HepG2 (cell line): ENCODE results near the gene ERVMER34-1. TPM values are rescaled to one million over a fixed set of nuclear protein-coding genes. Genes with fewer than 3 reads are reported as not detected.

Experiments used
- ATAC-seq: fragments of 200-7000 bp; cut with Tn5 transposase; 3 replicates; pipeline ENCODE4 v1.9.1; 2020; ENCODE audit warnings: mild to moderate bottlenecking, moderate library complexity
- BruUV-seq: library from RNA; stranded (reverse); fragments of 400-500 nt; replicated peaks from 2 replicates; lab custom pipeline; 2021; lab: Mats Ljungman, UMichigan
- CTCF ChIA-PET: fragments of 300-600 bp; formaldehyde crosslinking; extraction: SDS; loops from one replicate; lab custom pipeline; 2021; ENCODE audit warnings: low total read pairs, inconsistent platforms, low intra/inter-chr PET ratio; lab: Yijun Ruan, JAX
- POLR2A ChIA-PET: fragments of 350-600 bp; sonication (Branson Sonifier 250); formaldehyde crosslinking; loops from one replicate; lab custom pipeline; 2020; ENCODE audit warnings: antibody characterized with exemption, inconsistent platforms; lab: Yijun Ruan, JAX
- DNase-seq: peaks from one replicate; pipeline ENCODE4 v3.0.0-alpha.2; 2015; ENCODE audit warnings: low spot score
- FAIRE-seq: peaks from 3 replicates; lab custom pipeline; 2011; peaks lifted over from hg19 to GRCh38; lab: Jason Lieb, UNC
- H2AFZ ChIP-seq: one replicate; pipeline ENCODE4 v1.6.1; 2011; ENCODE audit warnings: low read length, inconsistent platforms
- H3K27ac ChIP-seq: fragments of 300-600 bp; 3 replicates; pipeline ENCODE4 v1.8.0; 2011; ENCODE audit warnings: mixed run types, mild to moderate bottlenecking, mixed read lengths, low read length, inconsistent platforms; ENCODE audit not compliant: insufficient read depth; ENCODE audit errors: extremely low read length
- H3K27me3 ChIP-seq, 2 experiments: fragments of 200-600 bp in 1 of 2; 2 replicates in 1 of 2; 3 replicates in 1 of 2; pipeline versions ENCODE4 v1.6.0 to v1.8.0; 2011; ENCODE audit warnings: low read length in 2 of 2, mild to moderate bottlenecking in 2 of 2, moderate library complexity in 2 of 2, inconsistent platforms in 1 of 2; ENCODE audit not compliant: insufficient read depth in 2 of 2, control insufficient read depth in 1 of 2
- H3K36me3 ChIP-seq, 2 experiments: fragments of 200-600 bp in 1 of 2; replicated peaks in 1 of 2; 2 replicates in 1 of 2; 3 replicates in 1 of 2; pipeline versions ENCODE4 v1.5.1 to v1.8.0; 2011; ENCODE audit warnings: low read length in 2 of 2, inconsistent platforms in 1 of 2; ENCODE audit not compliant: insufficient read depth in 2 of 2, control insufficient read depth in 1 of 2
- H3K4me1 ChIP-seq: 2 replicates; pipeline ENCODE4 v1.5.1; 2012; ENCODE audit warnings: low read length, inconsistent platforms; ENCODE audit not compliant: insufficient read depth
- H3K4me2 ChIP-seq: 2 replicates; pipeline ENCODE4 v1.6.0; 2011; ENCODE audit warnings: low read depth, low read length, inconsistent platforms
- H3K4me3 ChIP-seq, 3 experiments: fragments of 200-600 bp in 1 of 3; sonication (generic), shearing (Covaris generic) in 1 of 3; replicated peaks in 1 of 3; 2 replicates each; pipeline ENCODE4 v1.5.1; 2011 to 2016; ENCODE audit warnings: low read length in 3 of 3, inconsistent platforms in 2 of 3, low read depth in 2 of 3, mild to moderate bottlenecking in 2 of 3, control low read depth in 1 of 3, mixed read lengths in 1 of 3; ENCODE audit not compliant: insufficient read depth in 1 of 3
- H3K79me2 ChIP-seq: one replicate; pipeline ENCODE4 v1.6.1; 2011; ENCODE audit warnings: low read length, inconsistent platforms; ENCODE audit not compliant: insufficient read depth
- H3K9ac ChIP-seq: 2 replicates; pipeline ENCODE4 v1.6.0; 2011; ENCODE audit warnings: mild to moderate bottlenecking, low read depth, low read length, inconsistent platforms; ENCODE audit not compliant: insufficient read depth
- H3K9me3 ChIP-seq: 2 replicates; pipeline ENCODE4 v1.5.1; 2012; ENCODE audit warnings: mild to moderate bottlenecking, low read length
- H4K20me1 ChIP-seq: 2 replicates; pipeline ENCODE4 v1.6.0; 2011; ENCODE audit warnings: inconsistent platforms, mild to moderate bottlenecking, low read length, moderate library complexity; ENCODE audit not compliant: insufficient read depth
- ATF2 ChIP-seq: sonication (generic); formaldehyde crosslinking; IDR thresholded peaks from 2 replicates; pipeline ENCODE4 v1.4.0; 2020; ENCODE audit warnings: missing genetic modification reagents
- ATF7 ChIP-seq, 2 experiments: fragments of 450-650 bp in 1 of 2; sonication (generic) in 1 of 2; formaldehyde crosslinking in 1 of 2; IDR thresholded peaks; 2 replicates each; pipeline versions ENCODE4 v1.4.0 to v1.6.1; 2016 to 2020; ENCODE audit warnings: antibody characterized with exemption in 1 of 2, mild to moderate bottlenecking in 1 of 2, missing genetic modification reagents in 1 of 2
- CREB1 ChIP-seq, 2 experiments: fragments of 450-650 bp in 1 of 2; IDR thresholded peaks; 2 replicates each; pipeline ENCODE4 v1.6.1; 2016 to 2017; ENCODE audit warnings: control low read depth in 1 of 2, mild to moderate bottlenecking in 1 of 2, missing compliant biosample characterization in 1 of 2, missing genetic modification characterization in 1 of 2
- SYNCRIP ChIP-seq: fragments of 200-400 bp; formaldehyde crosslinking; IDR thresholded peaks from 2 replicates; pipeline ENCODE4 v1.6.1; 2018; ENCODE audit warnings: mild to moderate bottlenecking, low read depth, low read length; ENCODE audit not compliant: insufficient read depth
- THYN1 ChIP-seq: sonication (generic); formaldehyde crosslinking; IDR thresholded peaks from 2 replicates; pipeline ENCODE4 v1.8.1; 2023; ENCODE audit warnings: low read depth, mild to moderate bottlenecking, moderate library complexity, missing genetic modification reagents, borderline replicate concordance
- ZNF563 ChIP-seq: sonication (generic); formaldehyde crosslinking; IDR thresholded peaks from 2 replicates; pipeline ENCODE4 v1.8.0; 2022; ENCODE audit warnings: mild to moderate bottlenecking, moderate library complexity, missing genetic modification reagents
- WGBS: methylation state at CpG from one replicate; pipeline ENCODE4 v1.1.6; 2017; ENCODE audit warnings: low lambda C conversion rate; 5-methylcytosine and 5-hydroxymethylcytosine counted together
- in situ Hi-C: cut with HindIII; loops from 2 replicates; pipeline ENCODE4 v1.10.0; 2017; ENCODE audit warnings: low pct_unique_long_range_greater_than_20kb; ENCODE audit not compliant: extremely low pct_ligation_motif_present
- intact Hi-C: fragments of 100-400 bp; cut with micrococcal nuclease; formaldehyde crosslinking; loops from one replicate; pipeline ENCODE4 v1.10.0; 2022; ENCODE audit not compliant: unreplicated experiment
- polyA plus RNA-seq, 8 experiments: library from polyadenylated mRNA; depleted of rRNA in 3 of 8; stranded (reverse) in 7 of 8; unstranded in 1 of 8; fragments of >200 nt; fragmentation: Illumina TruSeq in 4 of 8; extraction: Trizol in 4 of 8; gene quantifications; 2 replicates each; pipeline versions ENCODE4 v1.2.1 to v1.2.3, GENCODE V29; 2011 to 2016; ENCODE audit warnings: low read depth in 4 of 8, missing spikeins in 1 of 8, mixed read lengths in 1 of 8; ENCODE audit not compliant: insufficient read depth in 1 of 8
- total RNA-seq, 5 experiments: library from RNA; depleted of rRNA; stranded (reverse); fragments of >200 nt; fragmentation: Illumina TruSeq; extraction: Trizol; gene quantifications; 2 replicates each; pipeline ENCODE4 v1.2.3, GENCODE V29; 2016; ENCODE audit warnings: low read depth in 1 of 5

ERVMER34-1 gene
- total and polyA plus RNA-seq, 2 of the 13 experiments (the other 11 are each of a cell fraction or from before 2014, with no cell fraction given), result 0.04 to 0.35 TPM

DNA sequence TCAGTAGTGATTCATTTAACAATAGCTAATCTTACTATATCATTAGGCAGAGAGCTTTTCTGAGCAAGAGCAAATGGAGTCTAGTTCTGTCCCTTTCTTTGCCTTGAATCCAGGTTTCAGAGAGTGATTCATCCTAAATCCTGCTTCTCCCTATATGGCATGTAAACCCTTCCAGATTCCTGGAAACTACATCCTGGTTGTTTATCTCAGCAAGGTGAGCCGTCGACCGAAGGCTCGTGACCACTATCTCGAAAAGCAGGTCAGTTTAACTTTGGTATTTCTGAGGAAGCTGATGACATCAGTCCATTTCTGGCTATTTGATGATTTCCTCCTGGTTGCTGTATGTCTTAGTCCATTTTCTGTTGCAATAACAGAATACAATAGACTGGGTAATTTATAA is 40.7 kb upstream of the ERVMER34-1 start:
- Histone ChIP-seq H3K4me1 (no peaks in the 10 kb centered on the region), H3K27ac (no peak overlapping the region), H2AFZ (no peak overlapping the region), H3K27me3 (no peaks in the 10 kb centered on the region; a peak in 1 of 5 replicates), H3K4me2 (no peak overlapping the region), H3K4me3 (no peak overlapping the region), H4K20me1 (no peaks in the 10 kb centered on the region), H3K79me2 (no peaks in the 10 kb centered on the region), H3K9me3 (no peaks in the 10 kb centered on the region), H3K36me3 (no peaks in the 10 kb centered on the region), H3K9ac (no peak overlapping the region)
- DNase-seq (no peak), ATAC-seq (no peak), FAIRE-seq (no peak)
- in situ Hi-C loops, result no loop called here
- CTCF ChIA-PET, result no interaction called here
- intact Hi-C loops, result no loop called here
- TF ChIP-seq THYN1 (CRISPR knock-in tag) (no peak), ATF2 (CRISPR knock-in tag) (no peak), ZNF563 (no peak)
- POLR2A ChIA-PET, result no interaction called here
- WGBS, result 80% methylated on average over 5 of the region's 5 CpGs
- BruUV-seq, result no TSS peak

DNA sequence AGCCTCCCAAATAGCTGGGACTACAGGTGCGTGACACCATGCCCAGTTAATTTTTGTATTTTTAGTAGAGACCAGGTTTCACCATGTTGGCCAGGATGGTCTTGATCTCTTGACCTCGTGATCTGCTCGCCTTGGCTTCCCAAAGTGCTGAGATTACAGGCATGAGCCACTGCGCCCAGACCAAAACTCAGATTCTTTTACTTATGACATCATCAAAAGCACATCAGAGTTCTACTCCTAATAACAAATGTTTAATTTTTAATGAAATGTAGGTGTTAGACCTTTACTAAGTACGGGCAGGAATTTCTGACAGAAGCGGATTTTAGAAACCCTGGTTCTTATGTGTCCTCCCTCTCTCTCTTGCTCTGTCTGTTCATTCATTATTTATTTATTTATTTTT is 38.5 kb upstream of the ERVMER34-1 start:
- no peaks in the 10 kb centered on the region for H3K79me2 ChIP-seq
- H3K4me2 ChIP-seq, result no peak overlapping the region
- 72% methylated on average over 6 of the region's 6 CpGs for WGBS
- no peak overlapping the region for H3K4me3 ChIP-seq
- no peaks in the 10 kb centered on the region for H3K9me3 ChIP-seq
- H3K4me1 ChIP-seq, result no peaks in the 10 kb centered on the region
- ChIA-PET POLR2A (no interaction called here), CTCF (no interaction called here)
- H3K9ac ChIP-seq, result no peak overlapping the region
- no peak for ATAC-seq
- in situ Hi-C loops, result no loop called here
- DNase-seq, result no peak
- intact Hi-C loops, result no loop called here
- no peaks in the 10 kb centered on the region for H3K36me3 ChIP-seq
- BruUV-seq, result no TSS peak
- no peaks in the 10 kb centered on the region for H4K20me1 ChIP-seq
- no peaks in the 10 kb centered on the region for H3K27me3 ChIP-seq
- FAIRE-seq, result no peak
- no peak overlapping the region for H3K27ac ChIP-seq
- peak; percentile 55 for TF ChIP-seq CREB1 (IDR thresholded peaks at IDR 0.05)
- TF ChIP-seq CREB1 (CRISPR knock-in tag; IDR thresholded peaks at IDR 0.05), result no peak
- TF ChIP-seq ATF7 (IDR thresholded peaks at IDR 0.05), result peak; percentile 87
- TF ChIP-seq ATF7 (CRISPR knock-in tag; IDR thresholded peaks at IDR 0.05), result no peak
- no peak for TF ChIP-seq SYNCRIP
- no peak overlapping the region for H2AFZ ChIP-seq
